Measurements from ENCODE around the gene TMEM218.

- TF ChIP-seq CTCF (IDR thresholded peaks at IDR 0.05; ENCODE audit: insufficient read depth, low read depth, low read length) (no peak), EZH2 (IDR thresholded peaks at IDR 0.05; ENCODE audit: insufficient read depth, low read length) (no peak)
Measured at GRCh38 chr11:125085301-125086081, 25.9 kb downstream of the TMEM218 start.
